ENCODE measurements around the gene CFAP20DC. TPM values are rescaled to one million over a fixed set of nuclear protein-coding genes. Genes with fewer than 3 reads are reported as not detected.

Gene CFAP20DC
- polyA plus RNA-seq, 1 experiment: 0.81 TPM

GRCh38 chr3:59013611-59014010, 36.2 kb downstream of the CFAP20DC start:
- H3K27me3 ChIP-seq (ENCODE audit: control insufficient read depth, insufficient read depth, low read length): no peaks in the 10 kb centered on the region
- ChIA-PET CTCF (interaction anchor here (0.6 to 1.6 kb wide), 2 partner anchors 189 to 285 kb away, joined by 3 to 4 read pairs; no protein-coding TSS in a partner anchor), POLR2A (no interaction called here)
- no peak overlapping the region for H3K4me3 ChIP-seq (ENCODE audit: low read depth, low read length)
- H3K36me3 ChIP-seq (ENCODE audit: control insufficient read depth, insufficient read depth, low read length): no peaks in the 10 kb centered on the region
- DNase-seq (ENCODE audit: low read depth): no peak
- TF ChIP-seq CTCF (IDR thresholded peaks at IDR 0.05; ENCODE audit: insufficient read depth, low read depth, low read length): no peak

- no peaks in the 10 kb centered on the region for H3K27me3 ChIP-seq (ENCODE audit: control insufficient read depth, insufficient read depth, low read length)
- H3K4me3 ChIP-seq (ENCODE audit: low read depth, low read length): no peak overlapping the region
- DNase-seq (ENCODE audit: low read depth): no peak
- ChIA-PET CTCF (interaction anchor here (1.4 kb wide), 1 partner anchor 9 kb away, joined by 5 read pairs; no protein-coding TSS in a partner anchor), POLR2A (no interaction called here)
- no peak for TF ChIP-seq CTCF (IDR thresholded peaks at IDR 0.05; ENCODE audit: insufficient read depth, low read depth, low read length)
- no peaks in the 10 kb centered on the region for H3K36me3 ChIP-seq (ENCODE audit: control insufficient read depth, insufficient read depth, low read length)
Measured at GRCh38 chr3:59006634-59007517, 42.9 kb downstream of the CFAP20DC start.

GRCh38 chr3:59001675-59002074, 48.1 kb downstream of the CFAP20DC start:
- CTCF ChIA-PET: no interaction called here
- Histone ChIP-seq H3K27me3 (ENCODE audit: control insufficient read depth, insufficient read depth, low read length) (no peaks in the 10 kb centered on the region), H3K36me3 (ENCODE audit: control insufficient read depth, insufficient read depth, low read length) (no peaks in the 10 kb centered on the region), H3K4me3 (ENCODE audit: low read depth, low read length) (no peak overlapping the region)
- DNase-seq (ENCODE audit: low read depth): no peak
- TF ChIP-seq CTCF (IDR thresholded peaks at IDR 0.05; ENCODE audit: insufficient read depth, low read depth, low read length): no peak
- POLR2A ChIA-PET: no interaction called here

GRCh38 chr3:58999774-59000160, 50.1 kb downstream of the CFAP20DC start:
- no peak for TF ChIP-seq CTCF (IDR thresholded peaks at IDR 0.05; ENCODE audit: insufficient read depth, low read depth, low read length)
- POLR2A ChIA-PET: no interaction called here

GRCh38 chr3:58999134-58999773, 50.6 kb downstream of the CFAP20DC start:
- no peaks in the 10 kb centered on the region for H3K27me3 ChIP-seq (ENCODE audit: control insufficient read depth, insufficient read depth, low read length)
- no peak for DNase-seq (ENCODE audit: low read depth)
- ChIA-PET CTCF (interaction anchor here (0.6 to 6.0 kb wide), 5 partner anchors 7 to 858 kb away, joined by 3 to 36 read pairs (median 5); no protein-coding TSS in a partner anchor), POLR2A (interaction anchor here (0.6 kb wide), 1 partner anchor 168 kb away, joined by 4 read pairs; no protein-coding TSS in a partner anchor)
- H3K36me3 ChIP-seq (ENCODE audit: control insufficient read depth, insufficient read depth, low read length): no peaks in the 10 kb centered on the region
- H3K4me3 ChIP-seq (ENCODE audit: low read depth, low read length): no peak overlapping the region
- no peak for TF ChIP-seq CTCF (IDR thresholded peaks at IDR 0.05; ENCODE audit: insufficient read depth, low read depth, low read length)

More at GRCh38 chr3:58999774-59000160, 50.1 kb downstream of the CFAP20DC start:
- Histone ChIP-seq H3K27me3 (ENCODE audit: control insufficient read depth, insufficient read depth, low read length) (no peaks in the 10 kb centered on the region), H3K36me3 (ENCODE audit: control insufficient read depth, insufficient read depth, low read length) (no peaks in the 10 kb centered on the region), H3K4me3 (ENCODE audit: low read depth, low read length) (no peak overlapping the region)
- no peak for DNase-seq (ENCODE audit: low read depth)
- CTCF ChIA-PET: interaction anchor here (1.5 kb wide), 1 partner anchor 858 kb away, joined by 4 read pairs; no protein-coding TSS in a partner anchor
